ENCODE data around the gene GPR162.

DNA sequence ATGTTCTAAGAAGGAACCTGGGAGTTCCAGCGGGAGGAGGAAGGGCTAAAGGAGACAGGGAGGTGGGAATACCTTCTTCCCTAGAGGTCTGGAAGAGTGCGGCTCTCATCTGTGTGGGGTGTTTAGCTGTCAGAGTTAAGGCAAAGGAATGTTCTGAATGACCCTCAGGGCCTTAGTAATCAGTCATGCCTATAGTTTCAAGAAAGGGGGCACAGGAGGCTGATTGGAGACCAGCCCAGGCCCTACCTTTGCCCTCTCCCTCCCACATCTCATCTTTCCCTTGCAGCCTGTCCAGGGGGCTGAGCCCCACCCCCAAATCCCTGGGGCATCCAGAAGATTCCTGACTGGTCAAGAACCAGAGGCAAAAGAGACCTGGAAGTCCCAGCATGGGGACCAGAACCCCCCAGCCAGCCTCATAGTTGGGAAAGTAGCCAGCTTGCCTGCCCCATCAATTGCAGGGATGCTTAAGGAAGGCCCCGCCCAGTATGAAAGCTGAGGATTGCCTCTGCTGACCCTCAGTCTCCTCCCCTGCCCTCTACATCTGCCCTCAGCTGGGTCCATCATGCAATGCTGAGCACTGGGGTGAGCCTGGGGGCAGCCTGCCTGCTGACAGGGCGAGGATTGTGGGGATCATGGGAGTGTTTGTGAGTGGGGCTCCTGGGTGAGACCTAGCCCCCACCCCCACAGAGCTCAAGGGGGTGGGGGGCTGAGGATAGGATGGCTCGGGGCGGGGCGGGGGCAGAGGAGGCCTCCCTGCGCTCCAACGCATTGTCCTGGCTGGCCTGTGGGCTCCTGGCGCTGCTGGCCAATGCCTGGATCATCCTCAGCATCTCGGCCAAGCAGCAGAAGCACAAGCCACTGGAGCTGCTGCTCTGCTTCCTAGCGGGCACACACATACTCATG, 1.8 kb downstream of the GPR162 start:
- TF ChIP-seq, protein P1, sequence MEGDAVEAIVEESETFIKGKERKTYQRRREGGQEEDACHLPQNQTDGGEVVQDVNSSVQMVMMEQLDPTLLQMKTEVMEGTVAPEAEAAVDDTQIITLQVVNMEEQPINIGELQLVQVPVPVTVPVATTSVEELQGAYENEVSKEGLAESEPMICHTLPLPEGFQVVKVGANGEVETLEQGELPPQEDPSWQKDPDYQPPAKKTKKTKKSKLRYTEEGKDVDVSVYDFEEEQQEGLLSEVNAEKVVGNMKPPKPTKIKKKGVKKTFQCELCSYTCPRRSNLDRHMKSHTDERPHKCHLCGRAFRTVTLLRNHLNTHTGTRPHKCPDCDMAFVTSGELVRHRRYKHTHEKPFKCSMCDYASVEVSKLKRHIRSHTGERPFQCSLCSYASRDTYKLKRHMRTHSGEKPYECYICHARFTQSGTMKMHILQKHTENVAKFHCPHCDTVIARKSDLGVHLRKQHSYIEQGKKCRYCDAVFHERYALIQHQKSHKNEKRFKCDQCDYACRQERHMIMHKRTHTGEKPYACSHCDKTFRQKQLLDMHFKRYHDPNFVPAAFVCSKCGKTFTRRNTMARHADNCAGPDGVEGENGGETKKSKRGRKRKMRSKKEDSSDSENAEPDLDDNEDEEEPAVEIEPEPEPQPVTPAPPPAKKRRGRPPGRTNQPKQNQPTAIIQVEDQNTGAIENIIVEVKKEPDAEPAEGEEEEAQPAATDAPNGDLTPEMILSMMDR (conservative IDR thresholded peaks at IDR 0.05; ENCODE audit: low read length) = no peak
- no peak for TF ChIP-seq EZH2phosphoT487 (IDR thresholded peaks at IDR 0.05; ENCODE audit: borderline replicate concordance, low read depth, low read length)
